Stimulated activated naive CD8-positive, alpha-beta T cell treated with anti-CD3 and anti-CD28 coated beads, Interleukin-15, Interleukin-2, amounts not matched to agents 100 ng/mL and 50 ng/mL, for 24 hours (primary cell): Measurements from ENCODE around the gene CLEC11A.
"Not testable (repeated sequence)": the region's sequence is repeated elsewhere in the genome, so short reads cannot be mapped to it uniquely, and the experiment has no call there.

ENCODE experiments used
- H3K27ac Mint-ChIP-seq: one replicate; pipeline ENCODE4 v1.8.0; 2021; ENCODE audit warnings: mild to moderate bottlenecking, mixed read lengths
- H3K27me3 Mint-ChIP-seq: one replicate; pipeline ENCODE4 v1.8.0; 2021; ENCODE audit warnings: mixed read lengths
- H3K36me3 Mint-ChIP-seq: one replicate; pipeline ENCODE4 v1.8.0; 2021; ENCODE audit warnings: low read depth, mixed read lengths
- H3K4me1 Mint-ChIP-seq: one replicate; pipeline ENCODE4 v1.8.0; 2021; ENCODE audit warnings: low read depth, mixed read lengths
- H3K4me3 Mint-ChIP-seq: one replicate; pipeline ENCODE4 v1.8.0; 2021; ENCODE audit warnings: mild to moderate bottlenecking, mixed read lengths
- H3K9me3 Mint-ChIP-seq: one replicate; pipeline ENCODE4 v1.8.0; 2021; ENCODE audit warnings: mixed read lengths

CLEC11A gene

GRCh38 chr19:50756244-50756643 lies 33.1 kb downstream of the CLEC11A start:
- not testable (repeated sequence) for H3K27me3 Mint-ChIP-seq, H3K27ac Mint-ChIP-seq, H3K4me3 Mint-ChIP-seq, H3K9me3 Mint-ChIP-seq, H3K4me1 Mint-ChIP-seq, H3K36me3 Mint-ChIP-seq

GRCh38 chr19:50757624-50758023 lies 34.5 kb downstream of the CLEC11A start:
- not testable (repeated sequence) for H3K4me1 Mint-ChIP-seq, H3K27me3 Mint-ChIP-seq, H3K27ac Mint-ChIP-seq, H3K36me3 Mint-ChIP-seq, H3K4me3 Mint-ChIP-seq, H3K9me3 Mint-ChIP-seq

GRCh38 chr19:50759076-50759475 lies 35.9 kb downstream of the CLEC11A start:
- H3K4me1 Mint-ChIP-seq, H3K27ac Mint-ChIP-seq, H3K4me3 Mint-ChIP-seq, H3K27me3 Mint-ChIP-seq, H3K36me3 Mint-ChIP-seq, H3K9me3 Mint-ChIP-seq: not testable (repeated sequence)

- H3K36me3 Mint-ChIP-seq, result no peaks in the 10 kb centered on the region
- no peaks in the 10 kb centered on the region for H3K9me3 Mint-ChIP-seq
- peaks cover 7% of the 10 kb centered on the region for H3K27me3 Mint-ChIP-seq
- H3K4me1 Mint-ChIP-seq, result no peaks in the 10 kb centered on the region
- H3K27ac Mint-ChIP-seq, result no peak overlapping the region
- H3K4me3 Mint-ChIP-seq, result no peak overlapping the region
Observed at GRCh38 chr19:50759886-50760285, 36.7 kb downstream of the CLEC11A start.

- not testable (repeated sequence) for H3K4me3 Mint-ChIP-seq, H3K4me1 Mint-ChIP-seq, H3K27ac Mint-ChIP-seq, H3K9me3 Mint-ChIP-seq, H3K36me3 Mint-ChIP-seq
- peaks cover 13% of the 10 kb centered on the region for H3K27me3 Mint-ChIP-seq
Observed at GRCh38 chr19:50761501-50761900, 38.3 kb downstream of the CLEC11A start.

GRCh38 chr19:50763521-50763920 lies 40.4 kb downstream of the CLEC11A start:
- not testable (repeated sequence) for H3K27ac Mint-ChIP-seq, H3K9me3 Mint-ChIP-seq, H3K4me3 Mint-ChIP-seq, H3K4me1 Mint-ChIP-seq, H3K36me3 Mint-ChIP-seq
- peaks cover 24% of the 10 kb centered on the region for H3K27me3 Mint-ChIP-seq

- Mint-ChIP-seq H3K36me3 (no peaks in the 10 kb centered on the region), H3K27ac (no peak overlapping the region)
Observed at GRCh38 chr19:50764409-50764808, 41.2 kb downstream of the CLEC11A start.

GRCh38 chr19:50766746-50767145 lies 43.6 kb downstream of the CLEC11A start:
- not testable (repeated sequence) for H3K36me3 Mint-ChIP-seq, H3K27ac Mint-ChIP-seq, H3K4me3 Mint-ChIP-seq, H3K9me3 Mint-ChIP-seq, H3K4me1 Mint-ChIP-seq
- H3K27me3 Mint-ChIP-seq, result peaks cover 27% of the 10 kb centered on the region

More at GRCh38 chr19:50764409-50764808, 41.2 kb downstream of the CLEC11A start:
- Mint-ChIP-seq H3K4me3 (no peak overlapping the region), H3K9me3 (no peaks in the 10 kb centered on the region), H3K4me1 (no peaks in the 10 kb centered on the region), H3K27me3 (peaks cover 24% of the 10 kb centered on the region)

- not testable (repeated sequence) for H3K27ac Mint-ChIP-seq, H3K4me3 Mint-ChIP-seq, H3K4me1 Mint-ChIP-seq, H3K36me3 Mint-ChIP-seq, H3K9me3 Mint-ChIP-seq
- peaks cover 27% of the 10 kb centered on the region for H3K27me3 Mint-ChIP-seq
Observed at GRCh38 chr19:50767263-50767662, 44.1 kb downstream of the CLEC11A start.

GRCh38 chr19:50768277-50768676 lies 45.1 kb downstream of the CLEC11A start:
- H3K36me3 Mint-ChIP-seq, result no peaks in the 10 kb centered on the region
- no peak overlapping the region for H3K4me3 Mint-ChIP-seq
- no peak overlapping the region for H3K27ac Mint-ChIP-seq
- peaks cover 27% of the 10 kb centered on the region for H3K27me3 Mint-ChIP-seq
- no peaks in the 10 kb centered on the region for H3K4me1 Mint-ChIP-seq
- H3K9me3 Mint-ChIP-seq, result no peaks in the 10 kb centered on the region

GRCh38 chr19:50770164-50770563 lies 47.0 kb downstream of the CLEC11A start, which contains the start of gene GPR32:
TSS of gene GPR32 (plus strand) at chr19:50770464. CDS start at chr19:50770601, 137 bp downstream.
- H3K27ac Mint-ChIP-seq, H3K9me3 Mint-ChIP-seq, H3K4me3 Mint-ChIP-seq, H3K4me1 Mint-ChIP-seq, H3K36me3 Mint-ChIP-seq: not testable (repeated sequence)
- H3K27me3 Mint-ChIP-seq, result peaks cover 32% of the 10 kb centered on the region

- Mint-ChIP-seq H3K27me3 (peaks cover 36% of the 10 kb centered on the region), H3K9me3 (no peaks in the 10 kb centered on the region), H3K36me3 (no peaks in the 10 kb centered on the region), H3K4me1 (no peaks in the 10 kb centered on the region), H3K4me3 (no peak overlapping the region), H3K27ac (no peak overlapping the region)
Observed at GRCh38 chr19:50770888-50771287, 47.7 kb downstream of the CLEC11A start.

GRCh38 chr19:50772476-50772875 lies 49.3 kb downstream of the CLEC11A start:
- H3K4me1 Mint-ChIP-seq, result no peaks in the 10 kb centered on the region
- no peak overlapping the region for H3K4me3 Mint-ChIP-seq
- peaks cover 40% of the 10 kb centered on the region for H3K27me3 Mint-ChIP-seq
- H3K36me3 Mint-ChIP-seq, result no peaks in the 10 kb centered on the region
- H3K9me3 Mint-ChIP-seq, result no peaks in the 10 kb centered on the region
- H3K27ac Mint-ChIP-seq, result no peak overlapping the region

GRCh38 chr19:50772912-50773311 lies 49.7 kb downstream of the CLEC11A start:
- not testable (repeated sequence) for H3K4me1 Mint-ChIP-seq, H3K9me3 Mint-ChIP-seq, H3K27ac Mint-ChIP-seq, H3K36me3 Mint-ChIP-seq, H3K4me3 Mint-ChIP-seq
- H3K27me3 Mint-ChIP-seq, result peaks cover 42% of the 10 kb centered on the region

- peaks cover 42% of the 10 kb centered on the region for H3K27me3 Mint-ChIP-seq
- H3K36me3 Mint-ChIP-seq, H3K27ac Mint-ChIP-seq, H3K9me3 Mint-ChIP-seq, H3K4me1 Mint-ChIP-seq, H3K4me3 Mint-ChIP-seq: not testable (repeated sequence)
Observed at GRCh38 chr19:50773454-50773853, 50.3 kb downstream of the CLEC11A start.
